22Rv1 (cell line): ENCODE data around the gene TRPV4.

ENCODE experiments used
- CTCF ChIP-seq: fragments of 450-650 bp; IDR thresholded peaks from 2 replicates; pipeline ENCODE4 v1.5.1; 2017; ENCODE audit warnings: mild to moderate bottlenecking
- ZFX ChIP-seq: fragments of 450-650 bp; IDR thresholded peaks from 2 replicates; pipeline ENCODE4 v1.6.1; 2017; ENCODE audit warnings: antibody characterized with exemption, borderline replicate concordance

- TF ChIP-seq CTCF (no peak), ZFX (no peak)
Measured at GRCh38 chr12:109881752-109882151, 48.6 kb upstream of the TRPV4 start.
